Activated CD4-positive, alpha-beta T cell treated with anti-CD3 and anti-CD28 coated beads for 4 hours (primary cell): ENCODE results near the gene INPP4B.
A peak's percentile ranks its signal among the peaks of the same experiment; 100 is the strongest.

Source experiments
- DNase-seq, 2 donors: peaks; one replicate each; pipeline ENCODE4 v3.0.0-alpha.2; 2020

The INPP4B gene

GRCh38 chr4:142169216-142169615 lies 676.9 kb downstream of the INPP4B start:
- DNase-seq = no peak

- no peak for DNase-seq
Measured at GRCh38 chr4:142168181-142168580, 677.9 kb downstream of the INPP4B start.

GRCh38 chr4:142164767-142165500 lies 681.2 kb downstream of the INPP4B start:
- DNase-seq = no peak

- DNase-seq = no peak
Measured at GRCh38 chr4:142161086-142161485, 685.0 kb downstream of the INPP4B start.

GRCh38 chr4:142160509-142160908 lies 685.6 kb downstream of the INPP4B start:
- no peak for DNase-seq

- DNase-seq = no peak
Measured at GRCh38 chr4:142158980-142159379, 687.1 kb downstream of the INPP4B start.

GRCh38 chr4:142156256-142156655 lies 689.8 kb downstream of the INPP4B start:
- no peak for DNase-seq

GRCh38 chr4:142155347-142155746 lies 690.8 kb downstream of the INPP4B start:
- DNase-seq = no peak

GRCh38 chr4:142150483-142150882 lies 695.6 kb downstream of the INPP4B start:
- no peak for DNase-seq

GRCh38 chr4:142144813-142145212 lies 701.3 kb downstream of the INPP4B start:
- DNase-seq = no peak

- no peak for DNase-seq
Measured at GRCh38 chr4:142142366-142143054, 703.6 kb downstream of the INPP4B start.

GRCh38 chr4:142141224-142141623 lies 704.9 kb downstream of the INPP4B start:
- DNase-seq = no peak

- DNase-seq = no peak
Measured at GRCh38 chr4:142130666-142131065, 715.4 kb downstream of the INPP4B start.

GRCh38 chr4:142129931-142130330 lies 716.2 kb downstream of the INPP4B start:
- no peak for DNase-seq

GRCh38 chr4:142129473-142129872 lies 716.6 kb downstream of the INPP4B start:
- DNase-seq = no peak

GRCh38 chr4:142128529-142128928 lies 717.6 kb downstream of the INPP4B start:
- DNase-seq = no peak

- DNase-seq = peak; percentile 62 to 74
Measured at GRCh38 chr4:142126890-142127497, 719.1 kb downstream of the INPP4B start.

- DNase-seq = no peak
Measured at GRCh38 chr4:142124874-142125273, 721.2 kb downstream of the INPP4B start.

GRCh38 chr4:142121448-142122350 lies 724.4 kb downstream of the INPP4B start:
- DNase-seq = no peak

- no peak for DNase-seq
Measured at GRCh38 chr4:142120921-142121320, 725.2 kb downstream of the INPP4B start.

GRCh38 chr4:142112451-142112850 lies 733.6 kb downstream of the INPP4B start:
- no peak for DNase-seq

- no peak for DNase-seq
Measured at GRCh38 chr4:142110136-142110535, 736.0 kb downstream of the INPP4B start.

- no peak for DNase-seq
Measured at GRCh38 chr4:142104041-142104440, 742.1 kb downstream of the INPP4B start.
